ENCODE measurements around the gene EPS15.
A peak's percentile ranks its signal among the peaks of the same experiment; 100 is the strongest.
"Not testable (repeated sequence)": the region's sequence is repeated elsewhere in the genome, so short reads cannot be mapped to it uniquely, and the experiment has no call there.

The EPS15 gene

GRCh38 chr1:51514733-51515132 is 4.3 kb downstream of the EPS15 start:
- DNase-seq (ENCODE audit: low read depth in 2 of 2), result no peak

GRCh38 chr1:51512606-51513005 is 6.5 kb downstream of the EPS15 start:
- DNase-seq (ENCODE audit: low read depth in 2 of 2), result no peak

- no peak for DNase-seq (ENCODE audit: low read depth in 2 of 2)
These were observed 6.9 kb downstream of the EPS15 start for GRCh38 chr1:51512120-51512519.

- no peak for DNase-seq (ENCODE audit: low read depth in 2 of 2)
These were observed 9.3 kb downstream of the EPS15 start for GRCh38 chr1:51509773-51510172.

GRCh38 chr1:51506537-51506936 is 12.5 kb downstream of the EPS15 start:
- no peak for DNase-seq (ENCODE audit: low read depth in 2 of 2)

GRCh38 chr1:51504806-51505525 is 14.1 kb downstream of the EPS15 start:
- DNase-seq (ENCODE audit: low read depth in 2 of 2), result no peak

GRCh38 chr1:51501218-51501630 is 17.8 kb downstream of the EPS15 start:
- DNase-seq (ENCODE audit: low read depth in 2 of 2), result peak in 1 of 2 donors; percentile 17

GRCh38 chr1:51499694-51500093 is 19.4 kb downstream of the EPS15 start:
- DNase-seq (ENCODE audit: low read depth in 2 of 2), result no peak

- DNase-seq (ENCODE audit: low read depth in 2 of 2), result no peak
These were observed 20.1 kb downstream of the EPS15 start for GRCh38 chr1:51498924-51499323.

GRCh38 chr1:51497340-51497739 is 21.7 kb downstream of the EPS15 start:
- DNase-seq (ENCODE audit: low read depth in 2 of 2), result no peak

- no peak for DNase-seq (ENCODE audit: low read depth in 2 of 2)
These were observed 24.8 kb downstream of the EPS15 start for GRCh38 chr1:51494138-51494830.

GRCh38 chr1:51491166-51491981 is 27.7 kb downstream of the EPS15 start:
- no peak for DNase-seq (ENCODE audit: low read depth in 2 of 2)

GRCh38 chr1:51489472-51489871 is 29.6 kb downstream of the EPS15 start:
- DNase-seq (ENCODE audit: low read depth in 2 of 2), result no peak

GRCh38 chr1:51488372-51489050 is 30.6 kb downstream of the EPS15 start:
- no peak for DNase-seq (ENCODE audit: low read depth in 2 of 2)

GRCh38 chr1:51487628-51488027 is 31.4 kb downstream of the EPS15 start:
- DNase-seq (ENCODE audit: low read depth in 2 of 2), result no peak

- DNase-seq (ENCODE audit: low read depth in 2 of 2), result no peak
These were observed 34.5 kb downstream of the EPS15 start for GRCh38 chr1:51484591-51484990.

GRCh38 chr1:51482881-51483280 is 36.2 kb downstream of the EPS15 start:
- no peak for DNase-seq (ENCODE audit: low read depth in 2 of 2)

- DNase-seq (ENCODE audit: low read depth in 2 of 2), result not testable (repeated sequence)
These were observed 44.0 kb downstream of the EPS15 start for GRCh38 chr1:51474832-51475620.

- DNase-seq (ENCODE audit: low read depth in 2 of 2), result no peak
These were observed 45.5 kb downstream of the EPS15 start for GRCh38 chr1:51473331-51474115.

- DNase-seq (ENCODE audit: low read depth in 2 of 2), result no peak
These were observed 46.7 kb downstream of the EPS15 start for GRCh38 chr1:51472359-51472758.
